Upper lobe of right lung (tissue), 1 donor: Measurements from ENCODE around the gene TRAF2. TPM values are rescaled to one million over a fixed set of nuclear protein-coding genes. Genes with fewer than 3 reads are reported as not detected.

Experiments used
- ATAC-seq: fragments of 200-7000 bp; cut with Tn5 transposase; one replicate; pipeline ENCODE4 v1.9.1; 2020; ENCODE audit warnings: mild to moderate bottlenecking, moderate library complexity
- DNase-seq: peaks from one replicate; pipeline ENCODE4 v3.0.0-alpha.2; 2020
- H3K27ac ChIP-seq: fragments of 200-600 bp; one replicate; pipeline ENCODE4 v1.8.0; 2022
- H3K27me3 ChIP-seq: fragments of 200-600 bp; one replicate; pipeline ENCODE4 v1.8.0; 2022; ENCODE audit warnings: mild to moderate bottlenecking
- H3K36me3 ChIP-seq: fragments of 200-600 bp; one replicate; pipeline ENCODE4 v1.8.0; 2022
- H3K4me1 ChIP-seq: fragments of 200-600 bp; one replicate; pipeline ENCODE4 v1.8.0; 2022
- H3K4me3 ChIP-seq: fragments of 200-600 bp; one replicate; pipeline ENCODE4 v1.8.0; 2022; ENCODE audit warnings: mild to moderate bottlenecking
- H3K9me3 ChIP-seq: fragments of 200-600 bp; one replicate; pipeline ENCODE4 v1.8.0; 2022
- intact Hi-C: fragments of 100-400 bp; cut with DNase I; formaldehyde crosslinking; loops from one replicate; pipeline ENCODE4 v1.11.0; 2022
- total RNA-seq: library from RNA; stranded (reverse); fragmentation: NEBNext Ultra II Directional; extraction: Animal tissue kit (Norgen Biotek cat#: 25700); gene quantifications from one replicate; pipeline ENCODE4 v1.2.1, GENCODE V29; 2021
- TF ChIP-seq, protein P1 (sequence below): fragments of 200-600 bp; IDR thresholded peaks from one replicate; pipeline ENCODE4 v1.8.0; 2022; ENCODE audit warnings: antibody characterized with exemption
- donor health status: DM: no; HTN: yes; CAD: no; lungs with severe emphysema.

The TRAF2 gene
- total RNA-seq, 1 donor from 2014 or later = 14.8 TPM

DNA sequence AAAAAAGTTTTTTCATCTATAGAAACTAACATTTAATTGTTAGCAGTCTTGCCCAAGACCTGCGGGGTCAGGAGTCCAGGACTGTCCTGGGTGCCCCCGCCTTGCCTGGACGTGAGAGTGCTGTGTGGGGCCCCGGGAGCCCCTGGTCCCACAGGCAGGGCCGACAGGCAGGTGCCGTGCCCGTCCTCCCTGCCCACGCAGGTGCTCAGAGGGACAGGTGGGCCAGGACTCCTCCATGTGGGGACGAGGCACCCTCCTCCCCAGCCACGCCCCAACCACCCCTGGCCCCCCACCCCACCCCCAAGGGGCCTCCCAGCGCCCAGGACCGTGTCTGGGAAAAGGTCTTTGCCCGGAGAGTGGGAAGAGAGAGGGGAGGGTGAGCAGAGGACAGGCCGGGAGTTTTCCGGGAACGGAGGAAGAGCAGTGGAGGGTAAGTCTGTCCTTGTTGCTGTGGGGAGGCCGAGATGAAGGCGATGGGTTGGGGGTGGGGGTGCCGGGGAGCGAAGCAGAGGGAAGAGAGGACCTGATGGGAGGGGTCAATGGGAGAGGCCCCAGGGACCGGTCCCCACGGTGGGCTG, 63.0 kb downstream of the TRAF2 start:
- no peaks in the 10 kb centered on the region for H3K36me3 ChIP-seq
- H3K27me3 ChIP-seq = no peaks in the 10 kb centered on the region
- no peaks in the 10 kb centered on the region for H3K9me3 ChIP-seq
- ATAC-seq (no peak), DNase-seq (no peak)
- peak overlapping the region; percentile 81 for H3K4me3 ChIP-seq
- H3K4me1 ChIP-seq = peaks cover 20% of the 10 kb centered on the region
- TF ChIP-seq, protein P1, sequence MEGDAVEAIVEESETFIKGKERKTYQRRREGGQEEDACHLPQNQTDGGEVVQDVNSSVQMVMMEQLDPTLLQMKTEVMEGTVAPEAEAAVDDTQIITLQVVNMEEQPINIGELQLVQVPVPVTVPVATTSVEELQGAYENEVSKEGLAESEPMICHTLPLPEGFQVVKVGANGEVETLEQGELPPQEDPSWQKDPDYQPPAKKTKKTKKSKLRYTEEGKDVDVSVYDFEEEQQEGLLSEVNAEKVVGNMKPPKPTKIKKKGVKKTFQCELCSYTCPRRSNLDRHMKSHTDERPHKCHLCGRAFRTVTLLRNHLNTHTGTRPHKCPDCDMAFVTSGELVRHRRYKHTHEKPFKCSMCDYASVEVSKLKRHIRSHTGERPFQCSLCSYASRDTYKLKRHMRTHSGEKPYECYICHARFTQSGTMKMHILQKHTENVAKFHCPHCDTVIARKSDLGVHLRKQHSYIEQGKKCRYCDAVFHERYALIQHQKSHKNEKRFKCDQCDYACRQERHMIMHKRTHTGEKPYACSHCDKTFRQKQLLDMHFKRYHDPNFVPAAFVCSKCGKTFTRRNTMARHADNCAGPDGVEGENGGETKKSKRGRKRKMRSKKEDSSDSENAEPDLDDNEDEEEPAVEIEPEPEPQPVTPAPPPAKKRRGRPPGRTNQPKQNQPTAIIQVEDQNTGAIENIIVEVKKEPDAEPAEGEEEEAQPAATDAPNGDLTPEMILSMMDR = no peak
- intact Hi-C loops = loop anchor here (10.0 kb wide), 1 partner anchor 85 kb away; the partner anchor contains the start of gene FUT7
- H3K27ac ChIP-seq = peak overlapping the region; percentile 89

DNA sequence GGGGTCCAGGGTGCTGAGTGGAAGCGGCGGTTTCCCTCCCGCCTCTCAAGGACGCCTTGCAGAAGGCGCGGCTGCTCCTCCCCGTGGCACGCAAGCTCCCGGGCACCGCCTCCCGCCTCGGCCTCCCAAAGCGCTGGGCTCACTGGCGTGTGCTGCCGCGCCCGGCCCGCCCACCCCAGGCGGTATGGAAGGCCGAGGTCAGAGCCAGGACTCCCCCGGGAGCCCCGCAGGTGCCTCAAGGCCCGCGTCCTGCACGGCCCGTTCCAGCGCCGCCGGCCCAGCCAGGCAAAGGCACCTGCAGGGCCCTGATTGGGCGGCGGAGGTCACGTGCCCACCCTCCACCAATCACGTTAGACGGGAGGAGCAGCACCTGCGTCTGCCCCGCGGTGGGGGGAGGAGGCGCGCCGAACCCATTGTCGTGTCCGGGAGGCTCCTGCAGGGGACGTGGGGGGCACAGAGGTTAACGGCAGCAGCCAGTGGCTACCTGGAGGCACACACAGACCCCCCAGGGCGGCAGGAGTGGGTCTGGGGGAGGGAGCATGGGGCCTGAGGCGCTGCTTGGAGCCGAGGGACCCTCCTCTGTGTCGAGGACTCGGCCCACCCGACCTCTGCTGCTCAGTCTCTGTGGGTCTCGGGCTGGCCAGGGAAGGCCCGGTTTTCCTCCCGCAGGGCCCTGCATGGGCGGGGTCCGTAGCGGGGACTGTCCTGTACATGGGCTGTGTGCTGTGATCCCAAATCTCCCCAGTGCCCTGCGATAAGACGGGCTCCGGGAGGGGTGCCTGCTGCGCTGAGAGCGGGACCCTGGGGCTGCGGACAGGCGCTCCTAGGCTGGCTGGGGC, 63.7 kb downstream of the TRAF2 start:
- H3K9me3 ChIP-seq = no peaks in the 10 kb centered on the region
- H3K36me3 ChIP-seq = no peaks in the 10 kb centered on the region
- TF ChIP-seq, protein P1 = peak; percentile 9
- H3K4me1 ChIP-seq = peaks cover 20% of the 10 kb centered on the region
- H3K27me3 ChIP-seq = no peaks in the 10 kb centered on the region
- DNase-seq (peak; percentile 99), ATAC-seq (peak; percentile 92)
- peak overlapping the region; percentile 81 for H3K4me3 ChIP-seq
- intact Hi-C loops = loop anchor here (10.0 kb wide), 1 partner anchor 85 kb away; the partner anchor contains the start of gene FUT7
- peak overlapping the region; percentile 89 for H3K27ac ChIP-seq

DNA sequence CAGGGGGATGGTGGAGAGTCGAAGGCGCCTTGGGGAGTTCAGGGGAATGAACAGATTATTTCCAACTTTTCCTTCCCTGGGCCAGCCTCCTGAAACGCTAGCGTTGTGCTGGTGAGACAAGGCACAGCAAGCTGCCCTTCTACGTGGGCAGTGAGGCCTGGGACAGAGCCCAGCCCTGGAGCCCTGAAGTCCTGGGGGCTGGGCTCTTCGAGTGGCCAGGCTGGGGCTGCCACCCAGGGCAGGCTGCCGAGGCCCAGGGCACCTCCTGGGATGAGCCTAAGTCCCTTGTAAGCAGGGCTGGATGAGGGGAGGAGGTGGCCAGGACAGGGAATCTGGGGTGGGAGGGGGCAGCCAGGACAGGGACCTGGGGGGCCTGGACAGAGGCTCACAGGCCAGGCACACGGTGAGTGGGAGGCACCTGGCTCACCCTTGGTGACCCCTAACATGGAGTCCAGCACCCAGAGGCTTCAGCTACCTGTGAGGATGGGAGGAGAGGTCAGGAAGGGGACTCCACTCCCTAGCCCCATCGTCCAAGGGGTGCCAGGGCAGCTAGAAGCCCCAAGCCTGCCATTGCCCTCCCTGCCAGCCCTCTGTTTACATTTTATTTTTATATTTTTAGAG, 64.5 kb downstream of the TRAF2 start:
- intact Hi-C loops = no loop called here

DNA sequence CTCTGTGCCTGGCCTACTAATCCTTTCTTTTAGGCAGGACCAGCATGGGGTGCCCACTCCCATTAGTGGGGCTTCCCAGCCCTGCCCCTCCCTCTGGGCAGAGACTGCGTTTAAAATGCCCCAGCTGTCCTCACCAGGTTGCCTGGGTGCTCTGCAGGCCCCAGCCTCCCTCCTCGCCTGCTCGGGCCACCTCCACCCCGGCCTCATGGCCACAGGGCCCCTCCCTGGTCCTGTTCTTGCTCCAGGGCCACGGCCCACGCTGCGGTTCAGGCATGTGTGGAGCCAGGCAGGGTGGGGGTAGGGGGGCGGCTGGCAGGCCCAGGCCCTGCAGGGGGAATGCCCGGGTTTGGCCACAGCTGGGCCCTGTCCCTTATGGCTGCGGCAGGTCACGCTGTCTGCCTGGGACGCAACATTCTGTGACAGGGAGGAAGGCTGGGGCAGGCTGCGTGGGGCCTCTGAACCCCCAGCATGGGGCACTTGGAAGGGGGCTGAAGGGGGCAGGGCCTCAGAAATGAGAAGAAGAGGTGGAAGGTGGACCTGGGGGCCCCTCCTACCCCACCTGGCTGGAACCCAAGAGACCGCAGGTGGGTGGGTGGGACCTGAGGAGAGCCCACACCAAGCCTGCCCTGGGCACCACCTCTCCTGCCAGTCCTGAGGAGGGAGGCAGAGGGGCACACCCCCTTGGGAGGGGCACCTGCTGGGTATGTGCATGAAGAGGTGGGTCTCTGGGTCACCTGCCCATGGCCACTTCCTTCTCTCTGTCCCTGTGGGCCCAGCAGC, 65.4 kb downstream of the TRAF2 start, which contains the start of gene LCN12:
LCN12 (plus strand) TSS at position 733 of the 780 bp plus-strand sequence. CDS start 55 bp downstream, outside the sequence.
- Histone ChIP-seq H3K36me3 (no peaks in the 10 kb centered on the region), H3K27ac (no peak within 1 kb of the TSS), H3K27me3 (no peaks in the 10 kb centered on the region), H3K9me3 (no peaks in the 10 kb centered on the region), H3K4me1 (peaks cover 20% of the 10 kb centered on the region), H3K4me3 (no peak within 1 kb of the TSS)
- TF ChIP-seq, protein P1 = no peak
- intact Hi-C loops = no loop called here
- ATAC-seq (no peak), DNase-seq (no peak)

More for the DNA sequence above, 64.5 kb downstream of the TRAF2 start:
- Histone ChIP-seq H3K4me1 (peaks cover 20% of the 10 kb centered on the region), H3K4me3 (peak overlapping the region; percentile 81), H3K36me3 (no peaks in the 10 kb centered on the region), H3K27me3 (no peaks in the 10 kb centered on the region), H3K9me3 (no peaks in the 10 kb centered on the region), H3K27ac (peak overlapping the region; percentile 89)
- TF ChIP-seq, protein P1 = no peak
- DNase-seq = no peak
- peak; percentile 11 for ATAC-seq

DNA sequence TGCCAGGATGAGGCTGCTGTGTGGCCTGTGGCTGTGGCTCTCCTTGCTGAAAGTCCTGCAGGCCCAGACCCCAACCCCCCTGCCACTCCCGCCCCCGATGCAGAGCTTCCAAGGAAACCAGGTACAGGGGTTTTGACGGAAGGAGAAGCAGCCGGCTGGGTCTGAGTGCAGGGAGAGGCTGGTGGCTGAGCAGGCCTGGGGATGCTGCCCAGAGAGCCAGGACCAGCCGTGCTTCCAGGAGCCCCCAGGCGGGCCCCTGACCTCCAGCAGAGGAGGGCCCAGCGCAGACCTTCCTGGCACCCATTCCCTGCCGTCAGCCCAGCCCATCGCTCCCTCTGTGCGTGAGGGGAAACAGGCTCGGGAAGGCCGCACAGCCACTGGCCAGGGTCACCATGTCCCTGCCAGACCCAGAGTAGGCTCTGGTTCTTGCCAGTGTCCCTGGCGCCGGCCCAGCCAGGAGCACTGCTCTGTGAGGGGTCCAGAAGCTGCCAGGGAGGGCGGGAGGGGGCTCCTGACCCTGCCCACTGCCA, 66.1 kb downstream of the TRAF2 start:
- H3K27ac ChIP-seq = no peak overlapping the region
- no peaks in the 10 kb centered on the region for H3K9me3 ChIP-seq
- intact Hi-C loops = no loop called here
- H3K36me3 ChIP-seq = no peaks in the 10 kb centered on the region
- ATAC-seq (no peak), DNase-seq (no peak)
- TF ChIP-seq, protein P1 = no peak
- H3K27me3 ChIP-seq = no peaks in the 10 kb centered on the region
- H3K4me1 ChIP-seq = peaks cover 14% of the 10 kb centered on the region
- no peak overlapping the region for H3K4me3 ChIP-seq
